Neural cell (in vitro differentiated cells): ENCODE measurements around the gene CLCN1. TPM values are rescaled to one million over a fixed set of nuclear protein-coding genes. Genes with fewer than 3 reads are reported as not detected.

Experiments used
- H2AFZ ChIP-seq: fragments of 200-600, 300-800 bp; sonication (generic), shearing (Covaris generic); 2 replicates; pipeline ENCODE4 v1.6.0; 2014; ENCODE audit warnings: low read depth, mild to moderate bottlenecking, antibody characterized with exemption, low read length, moderate library complexity
- H3F3A ChIP-seq: fragments of 200-600 bp; shearing (Covaris generic); 2 replicates; pipeline ENCODE4 v1.6.1; 2016; ENCODE audit warnings: mild to moderate bottlenecking, moderate library complexity, mixed read lengths, antibody characterized with exemption, low read length; ENCODE audit not compliant: insufficient read depth, poor library complexity, severe bottlenecking
- H3K27ac ChIP-seq: fragments of 200-600, 300-800 bp; sonication (generic), shearing (Covaris generic); 2 replicates; pipeline ENCODE4 v1.5.1; 2014; ENCODE audit warnings: mild to moderate bottlenecking, low read length, moderate library complexity
- H3K27me3 ChIP-seq: fragments of 300-800, 200-600 bp; sonication (generic), shearing (Covaris generic); 2 replicates; pipeline ENCODE4 v1.6.0; 2014; ENCODE audit warnings: mild to moderate bottlenecking, low read depth, low read length, moderate library complexity; ENCODE audit not compliant: insufficient read depth
- H3K36me3 ChIP-seq: fragments of 300-800, 200-600 bp; sonication (generic), shearing (Covaris generic); 2 replicates; pipeline ENCODE4 v1.5.1; 2014; ENCODE audit warnings: mild to moderate bottlenecking, antibody characterized with exemption, low read length, moderate library complexity; ENCODE audit not compliant: insufficient read depth
- H3K4me2 ChIP-seq: fragments of 300-800, 200-600 bp; sonication (generic), shearing (Covaris generic); 2 replicates; pipeline ENCODE4 v1.6.0; 2014; ENCODE audit warnings: mild to moderate bottlenecking, low read length
- H3K4me3 ChIP-seq: fragments of 300-800, 200-600 bp; sonication (generic), shearing (Covaris generic); 2 replicates; pipeline ENCODE4 v1.5.1; 2014; ENCODE audit warnings: mild to moderate bottlenecking, low read length, moderate library complexity
- H3K79me2 ChIP-seq: fragments of 200-600 bp; shearing (Covaris generic); replicated peaks from 2 replicates; pipeline ENCODE4 v1.6.0; 2014; ENCODE audit warnings: mild to moderate bottlenecking, low read length, moderate library complexity; ENCODE audit not compliant: insufficient read depth
- H3K9ac ChIP-seq: fragments of 300-800, 200-600 bp; sonication (generic), shearing (Covaris generic); 2 replicates; pipeline ENCODE4 v1.6.1; 2016; ENCODE audit warnings: mild to moderate bottlenecking, low read length, mixed read lengths
- H3K9me2 ChIP-seq: fragments of 200-600 bp; shearing (Covaris generic); 2 replicates; pipeline ENCODE4 v1.6.1; 2016; ENCODE audit warnings: mild to moderate bottlenecking, low read length, mixed read lengths; ENCODE audit not compliant: insufficient read depth
- H3K9me3 ChIP-seq: fragments of 200-600, 300-800 bp; sonication (generic), shearing (Covaris generic); 2 replicates; pipeline ENCODE4 v1.6.1; 2016; ENCODE audit warnings: mild to moderate bottlenecking, mixed run types, low read length, moderate library complexity, mixed read lengths
- H4K20me1 ChIP-seq: fragments of 200-600 bp; shearing (Covaris generic); 2 replicates; pipeline ENCODE4 v1.6.1; 2016; ENCODE audit warnings: mild to moderate bottlenecking, mixed run types; ENCODE audit not compliant: insufficient read depth
- EP300 ChIP-seq: fragments of 450-650 bp; conservative IDR thresholded peaks from 2 replicates; pipeline ENCODE4 v1.6.1; 2014; ENCODE audit warnings: antibody characterized with exemption, mild to moderate bottlenecking, moderate library complexity; ENCODE audit not compliant: poor library complexity, severe bottlenecking
- EZH2 ChIP-seq: fragments of 200-600, 300-800 bp; shearing (Covaris generic), sonication (generic); IDR thresholded peaks from 2 replicates; pipeline ENCODE4 v1.6.1; 2014; ENCODE audit warnings: antibody characterized with exemption, low read length, borderline replicate concordance, mild to moderate bottlenecking; ENCODE audit not compliant: insufficient read depth, poor library complexity, severe bottlenecking
- MXI1 ChIP-seq: fragments of 450-650 bp; conservative IDR thresholded peaks from 2 replicates; pipeline ENCODE4 v1.6.1; 2014; ENCODE audit warnings: antibody characterized with exemption, mild to moderate bottlenecking; ENCODE audit not compliant: poor library complexity, severe bottlenecking
- POLR2AphosphoS5 ChIP-seq: IDR thresholded peaks from 2 replicates; pipeline ENCODE4 v1.6.1; 2012
- RAD21 ChIP-seq: fragments of 450-650 bp; conservative IDR thresholded peaks from 2 replicates; pipeline ENCODE4 v1.6.1; 2014; ENCODE audit warnings: antibody characterized with exemption, mild to moderate bottlenecking, moderate library complexity
- SMC3 ChIP-seq: fragments of 450-650 bp; conservative IDR thresholded peaks from 2 replicates; pipeline ENCODE4 v1.6.1; 2014; ENCODE audit warnings: antibody characterized with exemption, mild to moderate bottlenecking, moderate library complexity; ENCODE audit not compliant: poor library complexity
- TAF1 ChIP-seq: IDR thresholded peaks from 2 replicates; pipeline ENCODE4 v1.6.1; 2012; ENCODE audit warnings: low read depth
- polyA plus RNA-seq: library from polyadenylated mRNA; depleted of rRNA; stranded (reverse); fragments of >200 nt; gene quantifications from 2 replicates; pipeline ENCODE4 v1.2.3, GENCODE V29; 2014
- TF ChIP-seq, protein P1 (sequence below): fragments of 450-650 bp; IDR thresholded peaks from 2 replicates; pipeline ENCODE4 v1.5.1; 2014; ENCODE audit warnings: antibody characterized with exemption, mild to moderate bottlenecking, moderate library complexity; ENCODE audit not compliant: poor library complexity, severe bottlenecking

CLCN1 gene
- polyA plus RNA-seq, 1 donor from 2014 or later, result not detected

DNA sequence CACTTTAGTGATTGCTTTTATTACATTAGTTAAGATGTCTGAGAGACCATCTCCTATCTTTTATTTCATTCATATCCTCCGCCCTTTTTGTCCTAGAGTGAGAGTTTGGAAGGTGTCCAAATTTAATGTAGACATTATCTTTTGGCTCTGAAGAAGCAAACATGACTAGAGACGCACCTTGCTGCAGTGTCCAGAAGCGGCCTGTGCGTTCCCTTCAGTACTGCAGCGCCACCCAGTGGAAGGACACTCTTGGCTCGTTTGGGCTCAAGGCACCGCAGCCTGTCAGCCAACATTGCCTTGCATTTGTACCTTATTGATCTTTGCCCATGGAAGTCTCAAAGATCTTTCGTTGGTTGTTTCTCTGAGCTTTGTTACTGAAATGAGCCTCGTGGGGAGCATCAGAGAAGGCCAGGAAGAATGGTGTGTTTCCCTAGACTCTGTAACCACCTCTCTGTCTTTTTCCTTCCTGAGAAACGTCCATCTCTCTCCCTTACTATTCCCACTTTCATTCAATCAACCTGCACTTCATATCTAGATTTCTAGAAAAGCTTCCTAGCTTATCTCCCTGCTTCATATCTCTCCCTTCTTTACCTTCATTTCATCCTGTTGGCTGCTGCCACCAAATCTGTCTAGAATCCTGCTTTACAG, 10.4 kb upstream of the CLCN1 start:
- Histone ChIP-seq H3K27ac (no peak overlapping the region), H3F3A (no peaks in the 10 kb centered on the region), H3K79me2 (no peaks in the 10 kb centered on the region), H3K9me2 (no peaks in the 10 kb centered on the region), H3K27me3 (no peaks in the 10 kb centered on the region), H3K36me3 (peaks cover 35% of the 10 kb centered on the region), H3K9ac (no peak overlapping the region), H3K4me3 (no peak overlapping the region), H3K4me2 (no peak overlapping the region), H2AFZ (no peak overlapping the region), H4K20me1 (no peaks in the 10 kb centered on the region), H3K9me3 (no peaks in the 10 kb centered on the region)
- peak; percentile 24 for TF ChIP-seq RAD21
- TF ChIP-seq, protein P1, sequence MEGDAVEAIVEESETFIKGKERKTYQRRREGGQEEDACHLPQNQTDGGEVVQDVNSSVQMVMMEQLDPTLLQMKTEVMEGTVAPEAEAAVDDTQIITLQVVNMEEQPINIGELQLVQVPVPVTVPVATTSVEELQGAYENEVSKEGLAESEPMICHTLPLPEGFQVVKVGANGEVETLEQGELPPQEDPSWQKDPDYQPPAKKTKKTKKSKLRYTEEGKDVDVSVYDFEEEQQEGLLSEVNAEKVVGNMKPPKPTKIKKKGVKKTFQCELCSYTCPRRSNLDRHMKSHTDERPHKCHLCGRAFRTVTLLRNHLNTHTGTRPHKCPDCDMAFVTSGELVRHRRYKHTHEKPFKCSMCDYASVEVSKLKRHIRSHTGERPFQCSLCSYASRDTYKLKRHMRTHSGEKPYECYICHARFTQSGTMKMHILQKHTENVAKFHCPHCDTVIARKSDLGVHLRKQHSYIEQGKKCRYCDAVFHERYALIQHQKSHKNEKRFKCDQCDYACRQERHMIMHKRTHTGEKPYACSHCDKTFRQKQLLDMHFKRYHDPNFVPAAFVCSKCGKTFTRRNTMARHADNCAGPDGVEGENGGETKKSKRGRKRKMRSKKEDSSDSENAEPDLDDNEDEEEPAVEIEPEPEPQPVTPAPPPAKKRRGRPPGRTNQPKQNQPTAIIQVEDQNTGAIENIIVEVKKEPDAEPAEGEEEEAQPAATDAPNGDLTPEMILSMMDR, result peak; percentile 47
- TF ChIP-seq EP300, result no peak
- TF ChIP-seq MXI1, result no peak

- no peak overlapping the region for H3K27ac ChIP-seq
- H2AFZ ChIP-seq, result no peak overlapping the region
- H3K79me2 ChIP-seq, result no peaks in the 10 kb centered on the region
- no peak overlapping the region for H3K9ac ChIP-seq
- no peaks in the 10 kb centered on the region for H3K9me3 ChIP-seq
- H3K9me2 ChIP-seq, result no peaks in the 10 kb centered on the region
- TF ChIP-seq TAF1 (no peak), EP300 (no peak), SMC3 (no peak)
- peaks cover 32% of the 10 kb centered on the region for H3K36me3 ChIP-seq
- no peaks in the 10 kb centered on the region for H3K27me3 ChIP-seq
- no peaks in the 10 kb centered on the region for H4K20me1 ChIP-seq
- no peak overlapping the region for H3K4me2 ChIP-seq
- H3K4me3 ChIP-seq, result no peak overlapping the region
- no peaks in the 10 kb centered on the region for H3F3A ChIP-seq
Measured at GRCh38 chr7:143308632-143309031, 7.3 kb upstream of the CLCN1 start.

DNA sequence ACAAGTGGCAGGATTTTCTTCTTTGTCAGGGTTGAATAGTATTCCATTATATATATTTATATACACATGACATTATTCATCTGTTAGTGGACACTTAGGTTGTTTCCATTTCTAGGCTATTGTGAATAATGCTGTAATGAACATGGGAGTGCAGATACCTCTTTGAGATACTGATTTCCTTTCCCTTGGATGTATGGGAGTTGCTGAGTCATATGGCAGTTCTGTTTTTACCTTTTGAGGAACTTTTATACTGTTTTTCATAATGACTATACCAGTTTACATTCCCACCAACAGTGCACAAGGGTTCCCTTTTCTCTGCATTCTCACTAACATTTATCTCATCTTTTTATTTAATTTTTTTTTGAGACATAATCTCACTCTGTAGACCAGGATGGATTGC, 1.8 kb upstream of the CLCN1 start:
- H3K9me3 ChIP-seq, result no peaks in the 10 kb centered on the region
- H3K4me2 ChIP-seq, result no peak overlapping the region
- H2AFZ ChIP-seq, result no peak overlapping the region
- no peak overlapping the region for H3K4me3 ChIP-seq
- H3K27ac ChIP-seq, result no peak overlapping the region
- H4K20me1 ChIP-seq, result no peaks in the 10 kb centered on the region
- peaks cover 11% of the 10 kb centered on the region for H3K36me3 ChIP-seq
- TF ChIP-seq TAF1 (no peak), POLR2AphosphoS5 (no peak), EZH2 (no peak), EP300 (no peak)
- TF ChIP-seq, protein P1, result no peak
- H3F3A ChIP-seq, result no peaks in the 10 kb centered on the region
- no peaks in the 10 kb centered on the region for H3K79me2 ChIP-seq
- no peak overlapping the region for H3K9ac ChIP-seq
- H3K9me2 ChIP-seq, result no peaks in the 10 kb centered on the region
- H3K27me3 ChIP-seq, result no peaks in the 10 kb centered on the region
